Measurements from ENCODE around the gene GALNT13. TPM values are rescaled to one million over a fixed set of nuclear protein-coding genes. Genes with fewer than 3 reads are reported as not detected.

GALNT13 gene
- total and polyA plus RNA-seq, 4 donors = not detected

GRCh38 chr2:154457286-154457685 is 585.6 kb downstream of the GALNT13 start:
- Histone ChIP-seq H3K9ac (ENCODE audit: low read depth in 1 of 2, low read length in 2 of 2) (no peak overlapping the region), H3K4me3 (ENCODE audit: low read depth in 1 of 3, low read length in 3 of 3) (no peak overlapping the region), H3K4me1 (ENCODE audit: control insufficient read depth in 4 of 4, insufficient read depth in 4 of 4, low read length in 3 of 4) (peaks cover 0 to 12% (median 8%) of the 10 kb centered on the region in 4 donors), H3K27ac (ENCODE audit: low read depth in 1 of 2, low read length in 2 of 2) (no peak overlapping the region), H3K9me3 (ENCODE audit: control insufficient read depth in 4 of 4, low read length in 3 of 4) (no peaks in the 10 kb centered on the region), H3K27me3 (ENCODE audit: control insufficient read depth in 4 of 4, insufficient read depth in 4 of 4, low read length in 3 of 4) (no peaks in the 10 kb centered on the region), H3K36me3 (ENCODE audit: control insufficient read depth in 4 of 4, insufficient read depth in 3 of 4, low read depth in 1 of 4, low read length in 3 of 4) (no peaks in the 10 kb centered on the region)
- no peak for DNase-seq (ENCODE audit: low spot score)
- TF ChIP-seq EGR1 (IDR thresholded peaks at IDR 0.05; ENCODE audit: low read depth in 2 of 2) (no peak), REST (IDR thresholded peaks at IDR 0.05) (no peak), YY1 (IDR thresholded peaks at IDR 0.05) (no peak), ZBTB33 (IDR thresholded peaks at IDR 0.05) (no peak), JUND (IDR thresholded peaks at IDR 0.05) (no peak), NR2F2 (IDR thresholded peaks at IDR 0.05) (no peak), FOXA1 (IDR thresholded peaks at IDR 0.05) (no peak), RAD21 (IDR thresholded peaks at IDR 0.05) (no peak), FOXA2 (IDR thresholded peaks at IDR 0.05) (no peak), CTCF (IDR thresholded peaks at IDR 0.05; ENCODE audit: low read depth, low read length, missing input control) (no peak)
- 90% methylated on average over 2 of the region's 2 CpGs for WGBS

GRCh38 chr2:154459286-154459685 is 587.6 kb downstream of the GALNT13 start:
- no peaks in the 10 kb centered on the region for H3K9me3 ChIP-seq (ENCODE audit: control insufficient read depth in 4 of 4, low read length in 3 of 4)

More at GRCh38 chr2:154459286-154459685, 587.6 kb downstream of the GALNT13 start:
- H3K4me3 ChIP-seq (ENCODE audit: low read depth in 1 of 3, low read length in 3 of 3) = no peak overlapping the region
- DNase-seq (ENCODE audit: low spot score) = no peak
- TF ChIP-seq MAX (IDR thresholded peaks at IDR 0.05) = no peak
- TF ChIP-seq HNF4A (conservative IDR thresholded peaks at IDR 0.05) = no peak
- no peak for TF ChIP-seq HNF4G (IDR thresholded peaks at IDR 0.05)
- no peak for TF ChIP-seq CTCF (IDR thresholded peaks at IDR 0.05; ENCODE audit: low read depth, low read length, missing input control)
- TF ChIP-seq FOXA2 (IDR thresholded peaks at IDR 0.05) = no peak
- TF ChIP-seq ATF3 (IDR thresholded peaks at IDR 0.05) = no peak
- TF ChIP-seq ZBTB33 (IDR thresholded peaks at IDR 0.05) = no peak
- TF ChIP-seq YY1 (IDR thresholded peaks at IDR 0.05) = no peak
- no peaks in the 10 kb centered on the region for H3K36me3 ChIP-seq (ENCODE audit: control insufficient read depth in 4 of 4, insufficient read depth in 3 of 4, low read depth in 1 of 4, low read length in 3 of 4)
- peaks cover 0 to 10% (median 6%) of the 10 kb centered on the region in 4 donors for H3K4me1 ChIP-seq (ENCODE audit: control insufficient read depth in 4 of 4, insufficient read depth in 4 of 4, low read length in 3 of 4)
- H3K9ac ChIP-seq (ENCODE audit: low read depth in 1 of 2, low read length in 2 of 2) = no peak overlapping the region
- no peak overlapping the region for H3K27ac ChIP-seq (ENCODE audit: low read depth in 1 of 2, low read length in 2 of 2)
- no peaks in the 10 kb centered on the region for H3K27me3 ChIP-seq (ENCODE audit: control insufficient read depth in 4 of 4, insufficient read depth in 4 of 4, low read length in 3 of 4)

Measured in liver (tissue), 9 donors.